Raji (cell line): Measurements from ENCODE around the gene NHP2.

Experiments
- POLR2A ChIP-seq: IDR thresholded peaks from 2 replicates; pipeline ENCODE4 v1.6.1; 2011; ENCODE audit warnings: low read depth, low read length, control low read depth; ENCODE audit not compliant: insufficient read depth

NHP2 gene

GRCh38 chr5:178113141-178113787 lies 40.4 kb downstream of the NHP2 start, which contains the start of gene N4BP3:
Gene N4BP3 (plus strand): TSS chr5:178113532. CDS start chr5:178119584, 6,052 bp downstream.
- TF ChIP-seq POLR2A, result 0 out of 2 replicates have a peak, but pooled peaks have one; percentile 39

DNA sequence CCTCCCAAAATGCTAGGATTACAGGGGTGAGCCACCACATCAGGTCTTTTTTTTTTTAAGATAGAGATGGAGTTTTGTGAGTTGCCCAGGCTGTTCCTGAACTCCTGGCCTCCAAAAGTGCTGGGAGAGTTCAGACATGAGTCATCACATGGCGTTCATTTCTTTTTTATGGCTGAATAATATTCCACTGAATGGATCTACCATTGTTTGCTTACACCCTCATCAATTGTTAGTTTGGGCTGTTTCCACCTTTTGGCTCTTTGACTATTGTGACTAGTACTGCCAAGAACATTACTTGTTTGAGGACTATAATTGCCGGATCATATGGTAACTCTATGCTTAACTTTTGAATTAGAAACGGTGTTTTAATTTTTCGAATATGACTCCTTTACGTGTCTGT lies 41.1 kb downstream of the NHP2 start:
- no peak for TF ChIP-seq POLR2A

DNA sequence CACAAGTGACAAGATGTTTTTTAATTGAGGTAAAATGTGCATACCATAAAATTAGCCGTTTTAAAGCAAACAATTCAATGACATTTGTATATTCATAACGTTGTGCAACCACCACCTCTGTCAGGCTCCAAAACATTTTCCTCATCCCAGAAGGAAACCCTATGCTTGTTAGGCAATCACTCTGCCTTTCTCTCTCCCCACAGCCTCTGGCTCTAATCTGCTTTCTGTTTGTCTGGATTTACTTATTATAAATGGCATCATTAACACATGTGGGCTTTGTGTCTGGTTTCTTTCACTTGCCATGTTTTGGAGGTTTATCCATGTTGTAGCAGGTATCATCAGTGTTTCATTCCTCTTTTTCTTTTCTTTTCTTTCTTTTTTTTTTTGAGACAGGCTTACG lies 41.8 kb downstream of the NHP2 start:
- TF ChIP-seq POLR2A, result no peak

- no peak for TF ChIP-seq POLR2A
Measured at GRCh38 chr5:178110511-178110910, 43.2 kb downstream of the NHP2 start.

- no peak for TF ChIP-seq POLR2A
Measured at GRCh38 chr5:178108966-178109365, 44.7 kb downstream of the NHP2 start.

DNA sequence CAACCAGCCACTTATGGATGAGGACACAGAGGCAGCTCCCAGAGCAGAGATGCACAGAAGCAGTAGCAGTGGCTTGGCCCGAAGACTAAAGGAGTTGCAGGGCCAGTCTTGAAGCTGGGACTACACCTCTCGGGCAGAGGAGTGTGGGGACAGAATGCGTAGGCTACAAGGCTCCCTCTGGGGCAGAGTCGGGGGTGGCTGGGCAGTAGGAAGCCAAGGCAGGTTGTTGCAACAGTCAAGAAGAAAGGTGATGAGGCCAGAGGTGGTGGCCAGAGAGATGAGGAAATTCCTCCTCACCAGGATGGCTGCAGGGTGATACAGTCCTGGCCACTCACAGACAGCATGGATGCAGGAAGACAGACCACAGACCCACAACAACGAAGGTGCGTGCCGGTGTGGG lies 45.2 kb downstream of the NHP2 start:
- no peak for TF ChIP-seq POLR2A

GRCh38 chr5:178107756-178108310 lies 45.9 kb downstream of the NHP2 start:
- no peak for TF ChIP-seq POLR2A

GRCh38 chr5:178106556-178107239 lies 47.0 kb downstream of the NHP2 start:
- TF ChIP-seq POLR2A, result no peak

- TF ChIP-seq POLR2A, result no peak
Measured at GRCh38 chr5:178106086-178106485, 47.6 kb downstream of the NHP2 start.

DNA sequence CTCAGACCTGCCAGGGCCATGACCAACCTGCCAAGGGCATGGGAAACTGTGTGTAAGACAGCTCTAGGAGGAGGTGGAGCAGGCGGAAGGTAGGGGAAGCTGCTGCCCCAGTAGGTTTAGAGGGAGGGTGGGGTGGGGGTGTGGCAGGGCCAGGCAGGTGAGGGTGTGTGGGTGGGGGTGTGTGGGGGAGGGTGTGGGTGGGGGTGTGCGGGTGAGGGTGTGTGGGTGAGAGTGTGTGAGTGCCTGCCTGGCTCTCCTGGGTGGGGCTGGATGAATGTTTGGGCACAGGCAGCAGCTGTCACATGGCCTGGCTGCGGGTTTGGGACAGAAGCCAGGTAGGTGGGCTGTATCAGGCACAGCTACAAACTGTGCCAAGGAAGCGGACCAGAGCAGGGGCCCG lies 49.2 kb downstream of the NHP2 start:
- no peak for TF ChIP-seq POLR2A

DNA sequence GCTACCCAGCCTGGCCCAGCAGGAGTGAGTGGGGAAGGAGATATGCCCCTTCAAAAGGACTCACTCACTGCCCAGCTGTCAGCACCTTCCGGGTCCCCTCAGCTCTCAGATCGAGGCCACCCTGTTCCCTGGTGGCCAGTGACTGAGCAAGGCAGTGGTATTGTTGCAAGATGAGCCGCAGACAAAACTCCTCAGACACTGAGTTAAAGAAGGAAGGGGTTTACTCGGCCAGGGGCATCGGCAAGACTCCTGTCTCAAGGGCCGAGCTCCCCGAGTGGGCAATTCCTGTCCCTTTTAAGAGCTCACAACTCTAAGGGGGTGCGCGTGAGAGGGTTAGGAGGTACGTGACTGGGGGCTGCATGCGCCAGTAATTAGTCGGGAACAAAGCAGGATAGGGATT lies 50.1 kb downstream of the NHP2 start:
- TF ChIP-seq POLR2A, result no peak
